HepG2 (cell line): ENCODE measurements around the gene PRDX5. TPM values are rescaled to one million over a fixed set of nuclear protein-coding genes. Genes with fewer than 3 reads are reported as not detected.

Source experiments
- ATF7-NPFF ChIP-seq: sonication (generic); formaldehyde crosslinking; IDR thresholded peaks from 2 replicates; pipeline ENCODE4 v1.8.1; 2023; ENCODE audit warnings: mild to moderate bottlenecking, low read depth, missing genetic modification reagents, moderate library complexity
- ATM ChIP-seq: fragments of 450-650 bp; IDR thresholded peaks from 2 replicates; pipeline ENCODE4 v1.7.1; 2017; ENCODE audit warnings: mild to moderate bottlenecking, borderline replicate concordance
- RARA ChIP-seq: IDR thresholded peaks from 2 replicates; pipeline ENCODE4 v1.6.1; 2016; ENCODE audit warnings: missing genetic modification reagents, missing compliant biosample characterization
- RCOR2 ChIP-seq: IDR thresholded peaks from 2 replicates; pipeline ENCODE4 v1.6.1; 2016; ENCODE audit warnings: missing biosample characterization, missing genetic modification reagents
- XRCC5 ChIP-seq: fragments of 200-400 bp; formaldehyde crosslinking; optimal IDR thresholded peaks from 2 replicates; pipeline ENCODE3; 2017; ENCODE audit warnings: mild to moderate bottlenecking, low read length
- ZFP1 ChIP-seq: IDR thresholded peaks from 2 replicates; pipeline ENCODE4 v1.6.1; 2016
- ZNF232 ChIP-seq: sonication (generic); formaldehyde crosslinking; IDR thresholded peaks from 2 replicates; pipeline ENCODE4 v1.4.0; 2020; ENCODE audit warnings: missing genetic modification reagents, borderline replicate concordance
- ZNF318 ChIP-seq: sonication (generic); formaldehyde crosslinking; IDR thresholded peaks from 2 replicates; pipeline ENCODE4 v1.4.0; 2020; ENCODE audit warnings: mild to moderate bottlenecking, missing genetic modification reagents
- ZNF441 ChIP-seq: sonication (generic); formaldehyde crosslinking; IDR thresholded peaks from 2 replicates; pipeline ENCODE4 v1.7.0; 2021; ENCODE audit warnings: missing genetic modification reagents, borderline replicate concordance
- ZNF564 ChIP-seq: sonication (generic); formaldehyde crosslinking; IDR thresholded peaks from 2 replicates; pipeline ENCODE4 v1.8.1; 2023; ENCODE audit warnings: mild to moderate bottlenecking, missing genetic modification reagents
- ZNF615 ChIP-seq: sonication (generic); formaldehyde crosslinking; IDR thresholded peaks from 2 replicates; pipeline ENCODE4 v1.5.0; 2020; ENCODE audit warnings: mild to moderate bottlenecking, missing genetic modification reagents, borderline replicate concordance
- ZNF746 ChIP-seq: sonication (generic); formaldehyde crosslinking; IDR thresholded peaks from 2 replicates; pipeline ENCODE4 v1.8.0; 2022; ENCODE audit warnings: mild to moderate bottlenecking, missing genetic modification reagents
- ZSCAN30 ChIP-seq: sonication (generic); formaldehyde crosslinking; IDR thresholded peaks from 2 replicates; pipeline ENCODE4 v1.5.0; 2020; ENCODE audit warnings: mild to moderate bottlenecking, missing genetic modification reagents
- polyA plus RNA-seq, 8 experiments: library from polyadenylated mRNA; depleted of rRNA in 3 of 8; stranded (reverse) in 7 of 8; unstranded in 1 of 8; fragments of >200 nt; fragmentation: Illumina TruSeq in 4 of 8; extraction: Trizol in 4 of 8; gene quantifications; 2 replicates each; pipeline versions ENCODE4 v1.2.1 to v1.2.3, GENCODE V29; 2011 to 2016; ENCODE audit warnings: low read depth in 4 of 8, missing spikeins in 1 of 8, mixed read lengths in 1 of 8; ENCODE audit not compliant: insufficient read depth in 1 of 8
- total RNA-seq, 5 experiments: library from RNA; depleted of rRNA; stranded (reverse); fragments of >200 nt; fragmentation: Illumina TruSeq; extraction: Trizol; gene quantifications; 2 replicates each; pipeline ENCODE4 v1.2.3, GENCODE V29; 2016; ENCODE audit warnings: low read depth in 1 of 5
- TF ChIP-seq, protein P1 (sequence below): sonication (generic); formaldehyde crosslinking; IDR thresholded peaks from 2 replicates; pipeline ENCODE4 v1.8.1; 2023; ENCODE audit warnings: mild to moderate bottlenecking, missing genetic modification reagents
- TF ChIP-seq, protein P2 (sequence below): sonication (generic); formaldehyde crosslinking; IDR thresholded peaks from 2 replicates; pipeline ENCODE4 v1.8.0; 2022; ENCODE audit warnings: mild to moderate bottlenecking, missing genetic modification reagents
- TF ChIP-seq, protein P3 (sequence below): fragments of 450-650 bp; IDR thresholded peaks from 2 replicates; pipeline ENCODE4 v1.6.1; 2017; ENCODE audit warnings: mild to moderate bottlenecking

Gene PRDX5
- total and polyA plus RNA-seq, 2 of the 13 experiments (the other 11 are each of a cell fraction or from before 2014, with no cell fraction given), result 215 to 311 TPM

DNA sequence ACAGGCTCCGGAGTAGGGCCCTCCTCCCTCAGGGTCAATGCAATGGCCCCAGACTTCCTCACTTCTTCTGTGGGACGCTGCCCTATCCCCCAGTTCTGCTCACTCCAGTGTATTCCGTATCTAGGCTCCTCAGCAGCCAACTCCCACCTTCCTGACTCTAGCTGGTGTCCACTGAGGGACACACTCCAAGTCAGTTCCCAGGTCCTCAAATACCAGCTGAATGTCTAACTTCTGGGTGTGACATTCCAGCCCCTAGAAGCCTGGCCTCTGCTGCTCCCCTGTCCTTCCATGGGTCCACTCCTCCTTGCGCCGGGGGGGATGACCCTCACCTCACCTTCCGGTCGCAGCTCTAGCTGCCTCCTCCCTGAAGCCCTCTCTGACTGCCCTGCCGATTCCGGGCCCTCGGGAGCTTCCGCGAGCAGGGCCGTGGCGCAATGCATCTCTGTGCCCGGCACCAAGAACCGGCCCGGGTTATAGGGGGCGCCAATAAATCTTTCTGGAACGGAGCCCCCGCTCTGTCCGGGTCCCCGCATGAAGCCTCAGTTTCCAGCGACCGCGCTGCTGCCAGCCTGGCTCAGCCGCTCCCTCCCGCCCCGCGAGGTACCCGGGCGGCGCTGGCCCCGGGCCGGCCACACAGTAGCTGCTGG, 48.9 kb upstream of the PRDX5 start (continued):
- TF ChIP-seq, protein P1, sequence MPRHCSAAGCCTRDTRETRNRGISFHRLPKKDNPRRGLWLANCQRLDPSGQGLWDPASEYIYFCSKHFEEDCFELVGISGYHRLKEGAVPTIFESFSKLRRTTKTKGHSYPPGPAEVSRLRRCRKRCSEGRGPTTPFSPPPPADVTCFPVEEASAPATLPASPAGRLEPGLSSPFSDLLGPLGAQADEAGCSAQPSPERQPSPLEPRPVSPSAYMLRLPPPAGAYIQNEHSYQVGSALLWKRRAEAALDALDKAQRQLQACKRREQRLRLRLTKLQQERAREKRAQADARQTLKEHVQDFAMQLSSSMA (CRISPR knock-in tag), result no peak
- TF ChIP-seq ZFP1 (CRISPR knock-in tag) (no peak), ZSCAN30 (no peak), ZNF441 (no peak), RCOR2 (CRISPR knock-in tag) (0 out of 2 replicates have a peak, but pooled peaks have one; percentile 31), ZNF746 (no peak), ATF7-NPFF (no peak; the same call in 1 of the 2 replicates), ZNF615 (no peak), XRCC5 (peak; percentile 27), ZNF564 (CRISPR knock-in tag) (no peak; the same call in 1 of the 2 replicates), ATM (no peak), ZNF232 (CRISPR knock-in tag) (0 out of 2 replicates have a peak, but pooled peaks have one; percentile 22), RARA (CRISPR knock-in tag) (0 out of 2 replicates have a peak, but pooled peaks have one; percentile 53), ZNF318 (CRISPR knock-in tag) (no peak)
- TF ChIP-seq, protein P2, sequence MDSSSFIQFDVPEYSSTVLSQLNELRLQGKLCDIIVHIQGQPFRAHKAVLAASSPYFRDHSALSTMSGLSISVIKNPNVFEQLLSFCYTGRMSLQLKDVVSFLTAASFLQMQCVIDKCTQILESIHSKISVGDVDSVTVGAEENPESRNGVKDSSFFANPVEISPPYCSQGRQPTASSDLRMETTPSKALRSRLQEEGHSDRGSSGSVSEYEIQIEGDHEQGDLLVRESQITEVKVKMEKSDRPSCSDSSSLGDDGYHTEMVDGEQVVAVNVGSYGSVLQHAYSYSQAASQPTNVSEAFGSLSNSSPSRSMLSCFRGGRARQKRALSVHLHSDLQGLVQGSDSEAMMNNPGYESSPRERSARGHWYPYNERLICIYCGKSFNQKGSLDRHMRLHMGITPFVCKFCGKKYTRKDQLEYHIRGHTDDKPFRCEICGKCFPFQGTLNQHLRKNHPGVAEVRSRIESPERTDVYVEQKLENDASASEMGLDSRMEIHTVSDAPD (CRISPR knock-in tag), result no peak
- TF ChIP-seq, protein P3, sequence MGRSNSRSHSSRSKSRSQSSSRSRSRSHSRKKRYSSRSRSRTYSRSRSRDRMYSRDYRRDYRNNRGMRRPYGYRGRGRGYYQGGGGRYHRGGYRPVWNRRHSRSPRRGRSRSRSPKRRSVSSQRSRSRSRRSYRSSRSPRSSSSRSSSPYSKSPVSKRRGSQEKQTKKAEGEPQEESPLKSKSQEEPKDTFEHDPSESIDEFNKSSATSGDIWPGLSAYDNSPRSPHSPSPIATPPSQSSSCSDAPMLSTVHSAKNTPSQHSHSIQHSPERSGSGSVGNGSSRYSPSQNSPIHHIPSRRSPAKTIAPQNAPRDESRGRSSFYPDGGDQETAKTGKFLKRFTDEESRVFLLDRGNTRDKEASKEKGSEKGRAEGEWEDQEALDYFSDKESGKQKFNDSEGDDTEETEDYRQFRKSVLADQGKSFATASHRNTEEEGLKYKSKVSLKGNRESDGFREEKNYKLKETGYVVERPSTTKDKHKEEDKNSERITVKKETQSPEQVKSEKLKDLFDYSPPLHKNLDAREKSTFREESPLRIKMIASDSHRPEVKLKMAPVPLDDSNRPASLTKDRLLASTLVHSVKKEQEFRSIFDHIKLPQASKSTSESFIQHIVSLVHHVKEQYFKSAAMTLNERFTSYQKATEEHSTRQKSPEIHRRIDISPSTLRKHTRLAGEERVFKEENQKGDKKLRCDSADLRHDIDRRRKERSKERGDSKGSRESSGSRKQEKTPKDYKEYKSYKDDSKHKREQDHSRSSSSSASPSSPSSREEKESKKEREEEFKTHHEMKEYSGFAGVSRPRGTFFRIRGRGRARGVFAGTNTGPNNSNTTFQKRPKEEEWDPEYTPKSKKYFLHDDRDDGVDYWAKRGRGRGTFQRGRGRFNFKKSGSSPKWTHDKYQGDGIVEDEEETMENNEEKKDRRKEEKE, result no peak
